ENCODE data around the gene SREBF2.

- TF ChIP-seq POLR2A (IDR thresholded peaks at IDR 0.05) (no peak), EP300 (IDR thresholded peaks at IDR 0.05) (no peak)
These were observed 43.4 kb downstream of the SREBF2 start for GRCh38 chr22:41876275-41876674.

Measured in upper lobe of left lung (tissue), 4 donors.